CD4-positive, alpha-beta T cell (primary cell): Measurements from ENCODE around the gene HDGFL3. TPM values are rescaled to one million over a fixed set of nuclear protein-coding genes. Genes with fewer than 3 reads are reported as not detected.
"Not testable (repeated sequence)": the region's sequence is repeated elsewhere in the genome, so short reads cannot be mapped to it uniquely, and the experiment has no call there.

ENCODE experiments used
- ATAC-seq: fragments of 200-7000 bp; cut with Tn5 transposase; one replicate; pipeline ENCODE4 v1.10.0; 2022; ENCODE audit warnings: mild to moderate bottlenecking; ENCODE audit not compliant: poor library complexity
- CTCF ChIA-PET: fragments of 350-600 bp; sonication (Branson Sonifier 250); formaldehyde crosslinking; loops from one replicate; lab custom pipeline; 2021; ENCODE audit warnings: antibody characterized with exemption, inconsistent platforms; lab: Charles Lee
- POLR2A ChIA-PET: fragments of 350-600 bp; sonication (Branson Sonifier 250); formaldehyde crosslinking; loops from one replicate; lab custom pipeline; 2021; ENCODE audit warnings: antibody characterized with exemption, inconsistent platforms; lab: Charles Lee
- DNase-seq, 14 experiments: peaks; one replicate each; pipeline ENCODE4 v3.0.0-alpha.2; 2013 to 2020; ENCODE audit warnings: mixed read lengths in 2 of 14
- H3K27ac ChIP-seq, 2 donors: one replicate each; pipeline versions ENCODE4 v1.5.1 to v1.7.0; 2013; ENCODE audit warnings: low read length in 2 of 2, low read depth in 1 of 2, mild to moderate bottlenecking in 1 of 2
- H3K27me3 ChIP-seq, 2 experiments: 1 replicate in 1 of 2; 2 replicates in 1 of 2; pipeline versions ENCODE4 v1.6.1 to v1.7.0; 2013; ENCODE audit warnings: low read length in 2 of 2, control low read depth in 1 of 2, mild to moderate bottlenecking in 1 of 2, moderate library complexity in 1 of 2; ENCODE audit not compliant: insufficient read depth in 2 of 2, control insufficient read depth in 1 of 2
- H3K36me3 ChIP-seq: one replicate; pipeline ENCODE4 v1.6.1; 2013; ENCODE audit warnings: low read length, control low read depth; ENCODE audit not compliant: insufficient read depth
- H3K4me1 ChIP-seq: one replicate; pipeline ENCODE4 v1.6.1; 2013; ENCODE audit warnings: low read length, control low read depth; ENCODE audit not compliant: insufficient read depth
- H3K4me3 ChIP-seq: one replicate; pipeline ENCODE4 v1.5.1; 2013; ENCODE audit warnings: mild to moderate bottlenecking, low read length, moderate library complexity
- H3K9me3 ChIP-seq, 2 experiments: 1 replicate in 1 of 2; 2 replicates in 1 of 2; pipeline versions ENCODE4 v1.6.1 to v1.7.0; 2013; ENCODE audit warnings: low read length in 2 of 2, mild to moderate bottlenecking in 2 of 2, control low read depth in 1 of 2, moderate library complexity in 1 of 2; ENCODE audit not compliant: control insufficient read depth in 1 of 2, insufficient read depth in 1 of 2
- H3K27ac Mint-ChIP-seq: one replicate; pipeline ENCODE4 v1.8.0; 2020; ENCODE audit warnings: mixed read lengths
- H3K27me3 Mint-ChIP-seq: one replicate; pipeline ENCODE4 v1.8.0; 2021; ENCODE audit warnings: mixed read lengths
- H3K36me3 Mint-ChIP-seq: one replicate; pipeline ENCODE4 v1.8.0; 2021; ENCODE audit warnings: low read depth, mixed read lengths
- H3K4me1 Mint-ChIP-seq: one replicate; pipeline ENCODE4 v1.8.0; 2021; ENCODE audit warnings: low read depth, mixed read lengths
- H3K4me3 Mint-ChIP-seq: one replicate; pipeline ENCODE4 v1.8.0; 2020; ENCODE audit warnings: mild to moderate bottlenecking, mixed read lengths
- H3K9me3 Mint-ChIP-seq: one replicate; pipeline ENCODE4 v1.8.0; 2020; ENCODE audit warnings: mixed read lengths
- CTCF ChIP-seq: fragments of 200-600 bp; IDR thresholded peaks from one replicate; pipeline ENCODE4 v1.8.0; 2022; ENCODE audit warnings: antibody characterized with exemption, mild to moderate bottlenecking
- intact Hi-C, 2 experiments: fragments of 100-400 bp; cut with DNase I in 1 of 2; cut with micrococcal nuclease in 1 of 2; formaldehyde crosslinking; loops; one replicate each; pipeline versions ENCODE4 v1.15.1 to v1.9.0; 2023 to 2025; cut with DNase I, micrococcal nuclease
- total RNA-seq, 174 experiments: library from RNA in 2 of 174; stranded (reverse) in 2 of 174; gene quantifications; one replicate each; pipeline ENCODE4 v1.2.3 and lab custom pipeline; 2021 to 2026

HDGFL3 gene
- total RNA-seq, 2 experiments from 2014 or later, result 5.5 to 5.9 TPM

- Mint-ChIP-seq H3K36me3 (no peaks in the 10 kb centered on the region), H3K4me1 (no peaks in the 10 kb centered on the region), H3K27me3 (no peaks in the 10 kb centered on the region), H3K9me3 (no peaks in the 10 kb centered on the region), H3K4me3 (no peak overlapping the region), H3K27ac (no peak overlapping the region)
- H3K4me1 ChIP-seq, result no peaks in the 10 kb centered on the region
- ChIA-PET POLR2A (no interaction called here), CTCF (no interaction called here)
- H3K27ac ChIP-seq, result no peak overlapping the region
- H3K9me3 ChIP-seq, result no peaks in the 10 kb centered on the region
- no peaks in the 10 kb centered on the region for H3K36me3 ChIP-seq
- ATAC-seq (no peak), DNase-seq (no peak)
- no peak overlapping the region for H3K4me3 ChIP-seq
- no peak for TF ChIP-seq CTCF
- H3K27me3 ChIP-seq, result no peaks in the 10 kb centered on the region
- intact Hi-C loops, result no loop called here
Observed at GRCh38 chr15:83144771-83145170, 62.9 kb downstream of the HDGFL3 start.

GRCh38 chr15:83142151-83142550 lies 65.5 kb downstream of the HDGFL3 start:
- intact Hi-C loops, H3K9me3 ChIP-seq, CTCF ChIA-PET, ATAC-seq, H3K27ac ChIP-seq, H3K36me3 ChIP-seq, H3K4me1 ChIP-seq, H3K27me3 Mint-ChIP-seq, DNase-seq, H3K27me3 ChIP-seq, H3K27ac Mint-ChIP-seq, H3K4me3 ChIP-seq, POLR2A ChIA-PET, H3K4me1 Mint-ChIP-seq, H3K9me3 Mint-ChIP-seq, H3K36me3 Mint-ChIP-seq, H3K4me3 Mint-ChIP-seq: not testable (repeated sequence)

GRCh38 chr15:83132861-83133523 lies 74.6 kb downstream of the HDGFL3 start:
- H3K9me3 ChIP-seq, result no peaks in the 10 kb centered on the region
- Mint-ChIP-seq H3K4me3 (no peak overlapping the region), H3K9me3 (no peaks in the 10 kb centered on the region), H3K36me3 (no peaks in the 10 kb centered on the region), H3K4me1 (no peaks in the 10 kb centered on the region), H3K27ac (no peak overlapping the region), H3K27me3 (no peaks in the 10 kb centered on the region)
- H3K27me3 ChIP-seq, result no peaks in the 10 kb centered on the region
- no peaks in the 10 kb centered on the region for H3K36me3 ChIP-seq
- TF ChIP-seq CTCF, result no peak
- H3K4me1 ChIP-seq, result no peaks in the 10 kb centered on the region
- no peak overlapping the region for H3K4me3 ChIP-seq
- intact Hi-C loops, result no loop called here
- no peak overlapping the region for H3K27ac ChIP-seq
- ATAC-seq, result no peak
- ChIA-PET POLR2A (interaction anchor here (0.7 kb wide), 1 partner anchor 1085 kb away, joined by 3 read pairs; no protein-coding TSS in a partner anchor), CTCF (no interaction called here)
- no peak for DNase-seq

GRCh38 chr15:83129791-83130190 lies 77.8 kb downstream of the HDGFL3 start:
- no peak overlapping the region for H3K4me3 Mint-ChIP-seq
- H3K27ac Mint-ChIP-seq, result no peak overlapping the region
- CTCF ChIA-PET, result no interaction called here
- H3K4me1 ChIP-seq, result no peaks in the 10 kb centered on the region
- no peak overlapping the region for H3K27ac ChIP-seq
- no peaks in the 10 kb centered on the region for H3K4me1 Mint-ChIP-seq
- no peak overlapping the region for H3K4me3 ChIP-seq
- ATAC-seq (no peak), DNase-seq (no peak)
- no peaks in the 10 kb centered on the region for H3K9me3 ChIP-seq
- POLR2A ChIA-PET, result no interaction called here
- intact Hi-C loops, result no loop called here
- no peaks in the 10 kb centered on the region for H3K27me3 Mint-ChIP-seq
- TF ChIP-seq CTCF, result no peak
- H3K36me3 Mint-ChIP-seq, result no peaks in the 10 kb centered on the region
- no peaks in the 10 kb centered on the region for H3K27me3 ChIP-seq
- no peaks in the 10 kb centered on the region for H3K9me3 Mint-ChIP-seq
- no peaks in the 10 kb centered on the region for H3K36me3 ChIP-seq
